AG10803 (cell line): ENCODE results near the gene ADD1.

Experiments used
- DNase-seq: peaks from one replicate; pipeline ENCODE4 v3.0.0; 2010; ENCODE audit warnings: low read depth
- H3K4me3 ChIP-seq: 2 replicates; pipeline ENCODE4 v1.5.1; 2011; ENCODE audit warnings: mild to moderate bottlenecking, low read length, control low read depth
- CTCF ChIP-seq: conservative IDR thresholded peaks from 2 replicates; pipeline ENCODE4 v1.5.1; 2011; ENCODE audit warnings: mild to moderate bottlenecking, low read length, control low read depth, inconsistent platforms

Gene ADD1

DNA sequence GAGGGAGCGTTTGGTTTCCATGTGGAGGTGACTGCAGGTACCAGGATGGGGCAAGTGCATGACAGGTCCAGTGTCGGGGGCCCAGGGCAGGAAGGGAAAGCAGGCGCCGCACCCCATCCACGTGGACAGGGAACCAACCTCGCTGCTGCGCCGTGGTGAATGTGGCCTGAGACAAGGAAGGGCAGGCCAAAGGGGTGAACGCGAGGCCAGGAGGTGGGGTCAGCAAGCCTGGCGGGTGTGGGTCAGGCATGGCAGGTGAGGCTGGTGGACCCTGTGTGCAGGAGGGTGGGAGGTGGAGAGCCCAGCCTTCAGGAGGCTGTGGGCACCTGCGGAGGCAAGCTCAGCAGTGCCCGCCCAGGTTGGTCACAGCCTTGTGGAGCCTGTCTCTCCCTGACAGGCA is 36.1 kb upstream of the ADD1 start:
- TF ChIP-seq CTCF = no peak
- no peak overlapping the region for H3K4me3 ChIP-seq
- no peak for DNase-seq

DNA sequence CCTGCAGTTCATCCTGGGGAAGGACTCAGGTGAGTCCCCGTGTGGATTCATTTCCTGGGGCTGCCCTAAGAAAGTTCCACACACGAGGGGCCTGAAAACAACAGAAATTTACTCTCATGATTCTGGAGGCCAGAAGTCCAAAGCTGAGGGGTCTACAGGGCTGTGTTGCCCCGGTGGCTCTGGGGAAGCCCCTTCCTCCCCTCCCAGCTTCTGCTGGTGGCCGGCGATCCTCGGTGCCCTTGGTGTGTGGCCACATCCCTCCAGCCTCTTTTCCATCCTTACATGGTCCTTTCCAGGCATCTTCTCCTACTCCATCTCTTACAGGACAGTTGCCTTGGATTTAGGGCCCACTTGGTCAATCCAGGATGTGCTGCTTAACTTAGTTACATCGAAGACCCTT is 35.6 kb upstream of the ADD1 start:
- TF ChIP-seq CTCF = no peak
- DNase-seq = no peak
- H3K4me3 ChIP-seq = no peak overlapping the region

DNA sequence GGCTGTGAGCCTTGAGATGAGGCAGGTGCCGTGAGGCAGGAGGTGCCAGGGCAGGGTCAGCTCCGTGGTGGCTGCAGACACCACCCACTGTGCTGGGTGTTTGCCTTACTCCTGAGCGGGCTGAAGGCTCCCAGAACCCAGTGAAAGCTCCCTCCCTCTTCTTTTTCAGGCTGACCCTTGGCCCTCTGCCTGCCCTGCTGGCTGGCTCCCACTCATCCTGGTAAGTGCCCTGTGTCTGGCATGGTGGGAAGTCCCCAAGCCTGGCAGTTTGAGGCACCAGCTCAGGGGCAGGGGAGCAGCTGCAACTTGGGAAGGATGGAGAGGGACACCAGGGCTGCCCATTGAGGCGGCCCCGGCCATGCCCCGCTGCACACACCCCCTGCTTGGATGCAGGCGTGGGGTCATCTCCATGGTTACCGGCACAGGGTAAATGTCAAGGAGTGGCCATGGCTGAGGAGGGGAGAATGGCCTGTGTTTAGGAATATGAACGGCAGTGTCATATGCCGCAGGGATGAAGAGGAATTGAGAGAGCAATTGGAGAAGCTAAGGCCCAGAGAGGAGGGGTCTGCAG is 33.9 kb upstream of the ADD1 start:
- no peak for DNase-seq
- no peak overlapping the region for H3K4me3 ChIP-seq
- TF ChIP-seq CTCF = no peak

DNA sequence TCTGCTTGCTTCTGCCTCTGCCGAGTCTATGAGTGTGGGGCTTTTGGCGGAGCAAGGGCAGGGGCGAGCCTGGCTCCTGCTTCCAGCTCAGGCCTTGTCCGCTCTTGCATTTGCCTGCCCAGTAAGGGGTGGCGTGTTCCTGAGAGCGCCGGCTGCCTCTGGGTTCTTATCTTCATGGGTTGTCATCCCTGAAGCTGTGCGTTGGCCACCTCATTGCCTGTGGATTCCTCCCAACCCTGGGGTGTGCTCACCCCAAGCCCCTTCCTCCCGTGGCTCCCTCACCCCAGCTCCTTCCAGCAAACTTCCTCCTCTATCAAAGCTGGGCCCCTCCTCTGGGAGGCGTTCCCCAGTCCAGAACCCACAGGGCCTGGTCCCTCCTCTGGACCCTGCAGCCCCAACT is 33.3 kb upstream of the ADD1 start:
- H3K4me3 ChIP-seq = no peak overlapping the region
- no peak for TF ChIP-seq CTCF
- no peak for DNase-seq

- peak overlapping the region; percentile 20; the same call in 1 of the 2 replicates for H3K4me3 ChIP-seq
- peak; percentile 55 for DNase-seq
Measured at GRCh38 chr4:2811830-2812611, 31.6 kb upstream of the ADD1 start.

DNA sequence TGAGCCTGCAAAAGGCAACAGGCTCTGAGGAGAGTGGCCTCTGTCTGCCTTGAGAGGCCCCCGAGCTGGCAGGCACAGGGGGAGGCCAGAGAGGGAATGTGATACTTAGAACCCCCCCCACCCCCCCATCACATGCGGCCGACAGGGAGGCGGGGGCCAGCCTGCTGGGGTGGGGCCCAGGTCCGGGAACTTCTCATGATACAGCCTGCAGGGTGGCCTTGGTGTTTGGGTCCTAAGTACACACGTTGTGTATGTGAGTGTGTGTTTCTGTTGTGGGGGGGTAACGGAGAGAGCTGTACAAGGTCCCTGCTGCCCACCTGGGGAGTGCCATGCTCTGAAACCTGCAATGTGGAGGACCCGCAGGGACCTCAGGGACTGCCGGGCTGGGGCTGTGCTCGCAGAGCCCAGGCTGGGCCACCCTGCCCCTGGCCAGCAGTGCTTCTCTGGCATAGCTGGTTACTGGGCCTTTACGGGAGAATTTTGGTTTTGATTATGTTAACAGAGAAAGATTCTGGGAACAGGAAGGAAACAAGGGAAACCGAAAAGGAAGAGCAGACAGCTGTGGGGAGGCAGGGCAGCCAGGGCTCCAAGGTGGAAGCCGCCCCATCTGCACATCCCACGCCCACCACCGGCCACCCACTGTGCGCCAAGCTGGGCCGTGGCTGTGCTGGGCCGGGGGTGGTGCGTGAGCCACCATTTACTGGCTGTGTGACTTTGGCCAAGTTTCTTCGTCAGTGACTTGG is 30.9 kb upstream of the ADD1 start:
- DNase-seq = no peak
- H3K4me3 ChIP-seq = peak overlapping the region; percentile 16
- no peak for TF ChIP-seq CTCF

More at GRCh38 chr4:2811830-2812611, 31.6 kb upstream of the ADD1 start:
- no peak for TF ChIP-seq CTCF
